HepG2 (cell line): ENCODE data around the gene ZNF23. TPM values are rescaled to one million over a fixed set of nuclear protein-coding genes. Genes with fewer than 3 reads are reported as not detected.

ENCODE experiments used
- BHLHE40 ChIP-seq: IDR thresholded peaks from 2 replicates; pipeline ENCODE4 v1.6.1; 2011; ENCODE audit warnings: low read length, improper control_type of control experiment
- EED ChIP-seq: sonication (generic); formaldehyde crosslinking; IDR thresholded peaks from 2 replicates; pipeline ENCODE4 v1.5.0; 2020; ENCODE audit warnings: mild to moderate bottlenecking, missing genetic modification reagents
- FOXK1 ChIP-seq: sonication (generic); formaldehyde crosslinking; IDR thresholded peaks from 2 replicates; pipeline ENCODE4 v1.4.0; 2020; ENCODE audit warnings: low read depth, missing genetic modification reagents, borderline replicate concordance
- HDAC6 ChIP-seq: fragments of 200-600 bp; sonication (generic); IDR thresholded peaks from 2 replicates; pipeline ENCODE4 v1.7.0; 2017; ENCODE audit warnings: mild to moderate bottlenecking, antibody characterized with exemption, low read length, low read depth
- HES4 ChIP-seq: sonication (generic); formaldehyde crosslinking; IDR thresholded peaks from 2 replicates; pipeline ENCODE4 v1.9.0; 2021; ENCODE audit warnings: mild to moderate bottlenecking, missing genetic modification reagents, borderline replicate concordance
- MTA1 ChIP-seq: sonication (generic); formaldehyde crosslinking; IDR thresholded peaks from 2 replicates; pipeline ENCODE4 v1.4.0; 2020; ENCODE audit warnings: missing genetic modification reagents, mild to moderate bottlenecking, borderline replicate concordance
- TFDP1 ChIP-seq: IDR thresholded peaks from 2 replicates; pipeline ENCODE4 v1.6.1; 2016; ENCODE audit warnings: missing compliant biosample characterization, missing genetic modification reagents, borderline replicate concordance
- ZBTB7A ChIP-seq: sonication (generic); formaldehyde crosslinking; IDR thresholded peaks from 2 replicates; pipeline ENCODE4 v1.8.0; 2022; ENCODE audit warnings: mild to moderate bottlenecking, missing genetic modification reagents
- ZNF260 ChIP-seq: sonication (generic); formaldehyde crosslinking; IDR thresholded peaks from 2 replicates; pipeline ENCODE4 v1.4.0; 2020; ENCODE audit warnings: missing genetic modification reagents, low read depth, mild to moderate bottlenecking, borderline replicate concordance
- ZNF263 ChIP-seq: sonication (generic); formaldehyde crosslinking; IDR thresholded peaks from 2 replicates; pipeline ENCODE4 v1.4.0; 2020; ENCODE audit warnings: missing genetic modification reagents
- ZNF687 ChIP-seq: sonication (generic); formaldehyde crosslinking; IDR thresholded peaks from 2 replicates; pipeline ENCODE4 v1.5.1; 2020; ENCODE audit warnings: mild to moderate bottlenecking, missing genetic modification reagents, moderate library complexity
- ZNF691 ChIP-seq: sonication (generic); formaldehyde crosslinking; IDR thresholded peaks from 2 replicates; pipeline ENCODE4 v1.4.0; 2020; ENCODE audit warnings: missing genetic modification reagents, low read depth, mild to moderate bottlenecking, borderline replicate concordance
- ZNF777 ChIP-seq: sonication (generic); formaldehyde crosslinking; IDR thresholded peaks from 2 replicates; pipeline ENCODE4 v1.4.0; 2020; ENCODE audit warnings: missing genetic modification reagents
- ZSCAN31 ChIP-seq: sonication (generic); formaldehyde crosslinking; IDR thresholded peaks from 2 replicates; pipeline ENCODE4 v1.5.0; 2020; ENCODE audit warnings: low read depth, mild to moderate bottlenecking, missing genetic modification reagents
- polyA plus RNA-seq, 8 experiments: library from polyadenylated mRNA; depleted of rRNA in 3 of 8; stranded (reverse) in 7 of 8; unstranded in 1 of 8; fragments of >200 nt; fragmentation: Illumina TruSeq in 4 of 8; extraction: Trizol in 4 of 8; gene quantifications; 2 replicates each; pipeline versions ENCODE4 v1.2.1 to v1.2.3, GENCODE V29; 2011 to 2016; ENCODE audit warnings: low read depth in 4 of 8, missing spikeins in 1 of 8, mixed read lengths in 1 of 8; ENCODE audit not compliant: insufficient read depth in 1 of 8
- total RNA-seq, 5 experiments: library from RNA; depleted of rRNA; stranded (reverse); fragments of >200 nt; fragmentation: Illumina TruSeq; extraction: Trizol; gene quantifications; 2 replicates each; pipeline ENCODE4 v1.2.3, GENCODE V29; 2016; ENCODE audit warnings: low read depth in 1 of 5
- TF ChIP-seq, protein P1 (sequence below): sonication (generic); formaldehyde crosslinking; IDR thresholded peaks from 2 replicates; pipeline ENCODE4 v1.8.1; 2023; ENCODE audit warnings: mild to moderate bottlenecking, inconsistent platforms, moderate library complexity, missing genetic modification reagents, borderline replicate concordance
- TF ChIP-seq, protein P2 (sequence below): sonication (generic); formaldehyde crosslinking; conservative IDR thresholded peaks from 2 replicates; pipeline ENCODE4 v1.4.0; 2020; ENCODE audit warnings: missing genetic modification reagents

Gene ZNF23
- total and polyA plus RNA-seq, 2 of the 13 experiments (the other 11 are each of a cell fraction or from before 2014, with no cell fraction given) = 8.6 to 12.2 TPM

DNA sequence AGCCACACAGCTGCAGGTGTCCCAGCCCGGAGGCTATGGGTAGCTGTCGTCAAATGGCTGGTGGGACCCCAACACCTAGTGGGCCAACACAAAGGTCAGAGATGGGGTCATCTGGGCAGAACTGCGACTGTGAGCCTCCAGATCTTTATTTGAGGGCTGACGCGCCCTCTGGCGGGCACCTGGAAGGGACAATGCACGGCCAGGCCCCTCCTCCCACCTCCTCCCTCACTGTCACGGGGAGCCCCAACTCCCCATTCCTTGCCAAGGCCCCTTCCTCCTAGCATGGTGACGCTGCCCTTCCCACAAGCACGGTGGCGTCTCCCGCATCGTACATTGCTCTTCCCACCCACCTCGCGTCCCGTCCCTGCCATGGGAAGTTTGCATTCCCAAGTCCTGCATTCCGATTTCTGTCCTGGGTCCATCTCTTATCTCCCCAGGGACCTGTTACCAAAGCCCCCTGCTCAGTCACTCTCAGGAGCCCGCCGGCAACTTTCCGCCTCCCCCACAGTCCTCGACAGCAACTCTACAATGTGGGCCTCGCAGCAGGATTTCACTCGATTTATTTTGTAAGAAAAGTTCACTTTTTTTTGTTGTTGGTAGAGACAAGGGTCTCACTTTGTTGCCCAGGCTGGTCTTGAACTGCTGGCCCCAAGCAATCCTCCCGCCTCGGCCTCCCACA is 21.2 kb downstream of the ZNF23 start (continued):
- TF ChIP-seq, protein P1, sequence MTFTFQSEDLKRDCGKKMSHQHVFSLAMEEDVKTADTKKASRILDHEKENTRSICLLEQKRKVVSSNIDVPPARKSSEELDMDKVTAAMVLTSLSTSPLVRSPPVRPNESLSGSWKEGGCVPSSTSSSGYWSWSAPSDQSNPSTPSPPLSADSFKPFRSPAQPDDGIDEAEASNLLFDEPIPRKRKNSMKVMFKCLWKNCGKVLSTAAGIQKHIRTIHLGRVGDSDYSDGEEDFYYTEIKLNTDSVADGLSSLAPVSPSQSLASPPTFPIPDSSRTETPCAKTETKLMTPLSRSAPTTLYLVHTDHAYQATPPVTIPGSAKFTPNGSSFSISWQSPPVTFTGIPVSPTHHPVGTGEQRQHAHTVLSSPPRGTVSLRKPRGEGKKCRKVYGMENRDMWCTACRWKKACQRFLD (CRISPR knock-in tag) = peak; percentile 42; the same call in 1 of the 2 replicates
- 0 out of 2 replicates have a peak, but pooled peaks have one; percentile 57 for TF ChIP-seq ZNF263 (CRISPR knock-in tag)
- TF ChIP-seq ZNF691 (CRISPR knock-in tag) = peak; percentile 60; the same call in 1 of the 2 replicates
- no peak for TF ChIP-seq HES4
- TF ChIP-seq EED (CRISPR knock-in tag) = peak; percentile 61; the same call in 1 of the 2 replicates
- TF ChIP-seq, protein P2, sequence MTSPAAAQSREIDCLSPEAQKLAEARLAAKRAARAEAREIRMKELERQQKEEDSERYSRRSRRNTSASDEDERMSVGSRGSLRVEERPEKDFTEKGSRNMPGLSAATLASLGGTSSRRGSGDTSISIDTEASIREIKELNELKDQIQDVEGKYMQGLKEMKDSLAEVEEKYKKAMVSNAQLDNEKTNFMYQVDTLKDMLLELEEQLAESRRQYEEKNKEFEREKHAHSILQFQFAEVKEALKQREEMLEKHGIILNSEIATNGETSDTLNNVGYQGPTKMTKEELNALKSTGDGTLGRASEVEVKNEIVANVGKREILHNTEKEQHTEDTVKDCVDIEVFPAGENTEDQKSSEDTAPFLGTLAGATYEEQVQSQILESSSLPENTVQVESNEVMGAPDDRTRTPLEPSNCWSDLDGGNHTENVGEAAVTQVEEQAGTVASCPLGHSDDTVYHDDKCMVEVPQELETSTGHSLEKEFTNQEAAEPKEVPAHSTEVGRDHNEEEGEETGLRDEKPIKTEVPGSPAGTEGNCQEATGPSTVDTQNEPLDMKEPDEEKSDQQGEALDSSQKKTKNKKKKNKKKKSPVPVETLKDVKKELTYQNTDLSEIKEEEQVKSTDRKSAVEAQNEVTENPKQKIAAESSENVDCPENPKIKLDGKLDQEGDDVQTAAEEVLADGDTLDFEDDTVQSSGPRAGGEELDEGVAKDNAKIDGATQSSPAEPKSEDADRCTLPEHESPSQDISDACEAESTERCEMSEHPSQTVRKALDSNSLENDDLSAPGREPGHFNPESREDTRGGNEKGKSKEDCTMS = no peak
- TF ChIP-seq TFDP1 (CRISPR knock-in tag) = no peak
- peak; percentile 36; the same call in 1 of the 2 replicates for TF ChIP-seq MTA1
- TF ChIP-seq BHLHE40 = no peak
- TF ChIP-seq ZNF260 (CRISPR knock-in tag) = no peak
- no peak for TF ChIP-seq HDAC6
- TF ChIP-seq ZNF777 (CRISPR knock-in tag) = no peak
- no peak for TF ChIP-seq FOXK1 (CRISPR knock-in tag)
- TF ChIP-seq ZSCAN31 = no peak
- no peak for TF ChIP-seq ZNF687 (CRISPR knock-in tag)
- no peak for TF ChIP-seq ZBTB7A (CRISPR knock-in tag)
